B cell (primary cell): ENCODE measurements around the gene VWA1. TPM values are rescaled to one million over a fixed set of nuclear protein-coding genes. Genes with fewer than 3 reads are reported as not detected.
"Not testable (repeated sequence)": the region's sequence is repeated elsewhere in the genome, so short reads cannot be mapped to it uniquely, and the experiment has no call there.

Experiments used
- ATAC-seq: fragments of 200-7000 bp; cut with Tn5 transposase; one replicate; pipeline ENCODE4 v1.10.0; 2021; ENCODE audit warnings: low read depth, mild to moderate bottlenecking, moderate number of reproducible peaks, moderate library complexity
- CTCF ChIA-PET: fragments of 350-600 bp; sonication (Branson Sonifier 250); formaldehyde crosslinking; loops from one replicate; lab custom pipeline; 2021; ENCODE audit warnings: antibody characterized with exemption, inconsistent platforms; lab: Charles Lee
- POLR2A ChIA-PET: fragments of 350-600 bp; sonication (Branson Sonifier 250); formaldehyde crosslinking; loops from one replicate; lab custom pipeline; 2021; ENCODE audit warnings: antibody characterized with exemption; lab: Charles Lee
- DNase-seq: peaks from one replicate; pipeline ENCODE4 v3.0.0; 2013
- H2AFZ ChIP-seq: 2 replicates; pipeline ENCODE4 v1.6.1; 2012; ENCODE audit warnings: mild to moderate bottlenecking, low read depth, low read length; ENCODE audit not compliant: insufficient read depth, poor library complexity, severe bottlenecking
- H3K27ac ChIP-seq, 2 donors: 1 replicate in 1 of 2; 2 replicates in 1 of 2; pipeline ENCODE4 v1.5.1; 2012 to 2013; ENCODE audit warnings: low read length in 2 of 2, mild to moderate bottlenecking in 2 of 2, moderate library complexity in 1 of 2
- H3K27me3 ChIP-seq, 4 experiments: fragments of 200-600 bp in 1 of 4; sonication (generic) in 1 of 4; replicated peaks in 1 of 4; 1 replicate in 2 of 4; 2 replicates in 2 of 4; pipeline versions ENCODE4 v1.6.1 to v1.7.0; 2013 to 2016; ENCODE audit warnings: low read length in 3 of 4, mild to moderate bottlenecking in 2 of 4, mixed read lengths in 1 of 4, moderate library complexity in 1 of 4; ENCODE audit not compliant: insufficient read depth in 4 of 4, control insufficient read depth in 3 of 4; ENCODE audit errors: control extremely low read depth in 1 of 4
- H3K36me3 ChIP-seq, 2 experiments: replicated peaks in 1 of 2; 1 replicate in 1 of 2; 2 replicates in 1 of 2; pipeline versions ENCODE4 v1.6.1 to v1.7.1; 2013; ENCODE audit warnings: low read length in 1 of 2; ENCODE audit not compliant: insufficient read depth in 2 of 2, control insufficient read depth in 1 of 2; ENCODE audit errors: control extremely low read depth in 1 of 2, extremely low read depth in 1 of 2
- H3K4me1 ChIP-seq, 2 donors: fragments of 200-600 bp in 1 of 2; sonication (generic) in 1 of 2; 1 replicate in 1 of 2; 2 replicates in 1 of 2; pipeline versions ENCODE4 v1.5.1 to v1.6.1; 2013 to 2017; ENCODE audit warnings: low read length in 2 of 2; ENCODE audit not compliant: control insufficient read depth in 2 of 2, insufficient read depth in 2 of 2
- H3K4me2 ChIP-seq: replicated peaks from 2 replicates; pipeline ENCODE3; 2012; ENCODE audit warnings: mild to moderate bottlenecking, low read depth, low read length; ENCODE audit not compliant: poor library complexity, severe bottlenecking
- H3K4me3 ChIP-seq, 5 experiments: fragments of 200-600 bp in 1 of 5; sonication (generic) in 1 of 5; 1 replicate in 3 of 5; 2 replicates in 2 of 5; pipeline versions ENCODE4 v1.5.1 to v1.7.0; 2011 to 2016; ENCODE audit warnings: low read length in 4 of 5, mild to moderate bottlenecking in 4 of 5, low read depth in 2 of 5, control low read depth in 1 of 5, moderate library complexity in 1 of 5; ENCODE audit not compliant: insufficient read depth in 1 of 5; ENCODE audit errors: control extremely low read depth in 1 of 5, extremely low read depth in 1 of 5
- H3K79me2 ChIP-seq: fragments of 200-600 bp; sonication (generic); one replicate; pipeline ENCODE4 v1.6.0; 2016; ENCODE audit warnings: low read length; ENCODE audit not compliant: control insufficient read depth, insufficient read depth
- H3K9ac ChIP-seq: fragments of 200-600 bp; sonication (generic); 2 replicates; pipeline ENCODE4 v1.6.1; 2017; ENCODE audit warnings: mild to moderate bottlenecking, low read length, moderate library complexity
- H3K9me3 ChIP-seq, 3 donors: one replicate each; pipeline versions ENCODE4 v1.6.1 to v1.7.1; 2013; ENCODE audit warnings: low read length in 2 of 3; ENCODE audit not compliant: control insufficient read depth in 2 of 3, insufficient read depth in 1 of 3; ENCODE audit errors: control extremely low read depth in 1 of 3
- H4K20me1 ChIP-seq: 2 replicates; pipeline ENCODE4 v1.6.0; 2012; ENCODE audit warnings: mild to moderate bottlenecking, low read length; ENCODE audit not compliant: insufficient read depth, control insufficient read depth, poor library complexity, severe bottlenecking
- H3K27ac Mint-ChIP-seq: one replicate; pipeline ENCODE4 v1.8.0; 2021; ENCODE audit warnings: mixed read lengths
- H3K27me3 Mint-ChIP-seq: one replicate; pipeline ENCODE4 v1.8.0; 2021; ENCODE audit warnings: mixed read lengths
- H3K4me1 Mint-ChIP-seq: one replicate; pipeline ENCODE4 v1.8.0; 2021; ENCODE audit warnings: mixed read lengths
- H3K4me3 Mint-ChIP-seq: one replicate; pipeline ENCODE4 v1.8.0; 2021; ENCODE audit warnings: mixed read lengths
- H3K9me3 Mint-ChIP-seq: one replicate; pipeline ENCODE4 v1.8.0; 2022; ENCODE audit warnings: mixed read lengths; ENCODE audit not compliant: insufficient read depth
- EZH2 ChIP-seq: IDR thresholded peaks from 2 replicates; pipeline ENCODE4 v1.6.1; 2012; ENCODE audit warnings: borderline replicate concordance, low read depth, mild to moderate bottlenecking, moderate library complexity, low read length; ENCODE audit not compliant: insufficient read depth, poor library complexity, severe bottlenecking
- WGBS: methylation state at CpG from one replicate; pipeline ENCODE4 v1.1.5; 2013; ENCODE audit warnings: missing lambda C conversion rate; ENCODE audit not compliant: insufficient coverage; 5-methylcytosine and 5-hydroxymethylcytosine counted together
- intact Hi-C: fragments of 100-400 bp; cut with micrococcal nuclease; formaldehyde crosslinking; loops from one replicate; pipeline ENCODE4 v1.10.0; 2022
- polyA plus RNA-seq: library from polyadenylated mRNA; depleted of rRNA; stranded (reverse); fragments of >200 nt; gene quantifications from 2 replicates; pipeline ENCODE4 v1.2.3, GENCODE V29; 2012
- total RNA-seq, 2 donors: library from RNA; stranded (reverse); fragments of 120-200 nt in 1 of 2; gene quantifications; 1 replicate in 1 of 2; 2 replicates in 1 of 2; pipeline versions ENCODE4 v1.2.3 to v1.2.4, GENCODE V29; 2013 to 2022
- TF ChIP-seq, protein P1 (sequence below): fragments of 200-600 bp; IDR thresholded peaks from one replicate; pipeline ENCODE4 v1.8.0; 2022; ENCODE audit warnings: antibody characterized with exemption, mild to moderate bottlenecking

VWA1 gene
- total and polyA plus RNA-seq, 2 donors (not counting 1 experiment from before 2014, with no cell fraction given): 0.09 TPM; not detected in 1

GRCh38 chr1:1483714-1484113 lies 48.2 kb downstream of the VWA1 start:
- TF ChIP-seq, protein P1, sequence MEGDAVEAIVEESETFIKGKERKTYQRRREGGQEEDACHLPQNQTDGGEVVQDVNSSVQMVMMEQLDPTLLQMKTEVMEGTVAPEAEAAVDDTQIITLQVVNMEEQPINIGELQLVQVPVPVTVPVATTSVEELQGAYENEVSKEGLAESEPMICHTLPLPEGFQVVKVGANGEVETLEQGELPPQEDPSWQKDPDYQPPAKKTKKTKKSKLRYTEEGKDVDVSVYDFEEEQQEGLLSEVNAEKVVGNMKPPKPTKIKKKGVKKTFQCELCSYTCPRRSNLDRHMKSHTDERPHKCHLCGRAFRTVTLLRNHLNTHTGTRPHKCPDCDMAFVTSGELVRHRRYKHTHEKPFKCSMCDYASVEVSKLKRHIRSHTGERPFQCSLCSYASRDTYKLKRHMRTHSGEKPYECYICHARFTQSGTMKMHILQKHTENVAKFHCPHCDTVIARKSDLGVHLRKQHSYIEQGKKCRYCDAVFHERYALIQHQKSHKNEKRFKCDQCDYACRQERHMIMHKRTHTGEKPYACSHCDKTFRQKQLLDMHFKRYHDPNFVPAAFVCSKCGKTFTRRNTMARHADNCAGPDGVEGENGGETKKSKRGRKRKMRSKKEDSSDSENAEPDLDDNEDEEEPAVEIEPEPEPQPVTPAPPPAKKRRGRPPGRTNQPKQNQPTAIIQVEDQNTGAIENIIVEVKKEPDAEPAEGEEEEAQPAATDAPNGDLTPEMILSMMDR: no peak
- no peak for TF ChIP-seq EZH2
- Histone ChIP-seq H3K9me3 (no peaks in the 10 kb centered on the region), H3K27ac (no peak overlapping the region), H3K9ac (no peak overlapping the region), H2AFZ (no peak overlapping the region), H3K4me3 (no peak overlapping the region), H3K4me2 (no peak overlapping the region), H3K36me3 (peaks cover 0 to 34% of the 10 kb centered on the region in 2 experiments), H3K4me1 (no peaks in the 10 kb centered on the region), H4K20me1 (peaks cover 5% of the 10 kb centered on the region), H3K79me2 (peaks cover 10% of the 10 kb centered on the region), H3K27me3 (no peaks in the 10 kb centered on the region)
- WGBS: 94% methylated on average over 16 of the region's 16 CpGs
- ATAC-seq (no peak), DNase-seq (no peak)
- Mint-ChIP-seq H3K4me1 (no peaks in the 10 kb centered on the region), H3K4me3 (no peak overlapping the region), H3K27ac (no peak overlapping the region), H3K9me3 (no peaks in the 10 kb centered on the region), H3K27me3 (no peaks in the 10 kb centered on the region)
- ChIA-PET POLR2A (no interaction called here), CTCF (no interaction called here)
- intact Hi-C loops: no loop called here

DNA sequence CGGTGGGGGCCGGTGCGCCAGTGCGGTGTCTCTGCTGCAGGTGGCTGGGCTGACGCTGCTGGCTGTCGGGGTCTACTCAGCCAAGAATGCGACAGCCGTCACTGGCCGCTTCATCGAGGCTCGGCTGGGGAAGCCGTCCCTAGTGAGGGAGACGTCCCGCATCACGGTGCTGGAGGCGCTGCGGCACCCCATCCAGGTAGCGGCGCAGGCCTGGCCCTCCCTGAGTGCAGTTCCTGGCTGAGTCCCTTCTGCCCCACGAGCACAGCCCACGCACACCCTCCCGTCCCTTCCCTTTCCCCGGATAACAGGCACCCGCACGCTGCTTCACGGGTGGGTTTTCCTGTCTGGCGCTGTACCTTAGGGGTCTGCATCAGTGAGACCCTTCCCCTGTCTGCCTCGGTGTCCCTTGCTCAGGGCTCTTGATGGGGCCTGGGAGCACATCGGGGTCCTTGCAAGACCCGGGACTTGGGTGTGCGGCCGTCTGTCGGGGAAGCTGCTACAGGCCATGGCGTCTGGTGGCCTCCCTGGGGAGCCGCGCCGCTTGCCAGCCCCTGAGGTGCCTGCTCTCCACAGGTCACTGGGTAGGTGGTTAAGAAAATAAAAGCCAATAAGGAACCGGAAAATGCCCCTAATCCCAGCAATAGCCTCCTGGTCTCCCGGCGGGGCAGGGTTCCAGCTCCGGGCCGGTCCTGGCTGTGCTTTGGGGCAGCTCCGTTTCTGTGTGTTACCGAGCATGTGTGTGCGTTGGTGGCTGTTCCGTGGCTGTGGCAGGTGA lies 49.7 kb downstream of the VWA1 start:
- H3K4me2 ChIP-seq, H3K9me3 ChIP-seq, H3K4me3 ChIP-seq, POLR2A ChIA-PET, ATAC-seq, H3K27ac ChIP-seq, H4K20me1 ChIP-seq, H3K79me2 ChIP-seq, H3K9ac ChIP-seq, H3K4me1 Mint-ChIP-seq, H3K4me3 Mint-ChIP-seq, CTCF ChIA-PET, DNase-seq, H3K9me3 Mint-ChIP-seq, H3K4me1 ChIP-seq, H3K27me3 Mint-ChIP-seq, H3K27ac Mint-ChIP-seq, H3K27me3 ChIP-seq, intact Hi-C loops, H2AFZ ChIP-seq: not testable (repeated sequence)
- 98% methylated on average over 18 of the region's 46 CpGs for WGBS
- peaks cover 0 to 33% of the 10 kb centered on the region in 2 experiments for H3K36me3 ChIP-seq

DNA sequence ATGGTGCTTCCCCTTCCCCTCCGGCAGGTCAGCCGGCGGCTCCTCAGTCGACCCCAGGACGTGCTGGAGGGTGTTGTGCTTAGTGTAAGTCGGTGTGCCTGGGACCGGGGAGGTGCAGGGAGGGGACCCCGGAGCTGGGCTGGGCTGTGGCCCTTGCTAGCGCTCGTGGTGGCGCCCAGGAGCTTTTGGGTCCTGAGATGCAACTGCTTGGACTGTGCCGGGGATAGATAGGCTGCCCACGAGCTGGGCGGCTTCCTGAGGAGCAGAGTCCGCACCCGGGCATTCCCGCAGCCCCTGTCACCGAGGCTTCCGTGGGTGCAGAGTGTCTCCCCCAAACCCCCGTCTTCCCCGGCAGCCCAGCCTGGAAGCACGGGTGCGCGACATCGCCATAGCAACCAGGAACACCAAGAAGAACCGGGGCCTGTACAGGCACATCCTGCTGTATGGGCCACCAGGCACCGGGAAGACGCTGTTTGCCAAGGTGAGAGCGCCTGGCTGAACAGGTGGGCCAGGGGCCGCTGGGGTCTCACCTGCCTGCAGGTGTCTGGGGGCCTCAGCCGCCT lies 50.3 kb downstream of the VWA1 start:
- H3K4me3 Mint-ChIP-seq: not testable (repeated sequence)

More for the DNA sequence above, 50.3 kb downstream of the VWA1 start:
- WGBS: 98% methylated on average over 24 of the region's 31 CpGs
- H3K27me3 Mint-ChIP-seq, H3K9me3 ChIP-seq, H3K4me1 Mint-ChIP-seq, H3K4me2 ChIP-seq, POLR2A ChIA-PET, H3K79me2 ChIP-seq, H3K4me1 ChIP-seq, H3K27ac Mint-ChIP-seq, H3K27me3 ChIP-seq, H3K9ac ChIP-seq, CTCF ChIA-PET, intact Hi-C loops, H3K9me3 Mint-ChIP-seq, H3K4me3 ChIP-seq, H4K20me1 ChIP-seq, ATAC-seq, H2AFZ ChIP-seq, DNase-seq, H3K27ac ChIP-seq: not testable (repeated sequence)
- peaks cover 1 to 35% of the 10 kb centered on the region in 2 experiments for H3K36me3 ChIP-seq
